ACC112 (cell line): ENCODE results near the gene ABTB1.

Experiments used
- H2AFZ ChIP-seq: fragments of 200-600 bp; sonication (generic); one replicate; pipeline ENCODE4 v1.6.0; 2017; ENCODE audit warnings: antibody characterized with exemption, low read length; ENCODE audit not compliant: unreplicated experiment
- H3K27ac ChIP-seq: fragments of 200-600 bp; sonication (generic); 2 replicates; pipeline ENCODE4 v1.5.1; 2014; ENCODE audit warnings: low read depth, mild to moderate bottlenecking, antibody characterized with exemption, low read length, moderate library complexity
- H3K27me3 ChIP-seq: fragments of 200-600 bp; sonication (generic); 2 replicates; pipeline ENCODE4 v1.6.1; 2014; ENCODE audit warnings: mild to moderate bottlenecking, antibody characterized with exemption, low read length, moderate library complexity, mixed read lengths; ENCODE audit not compliant: insufficient read depth
- H3K36me3 ChIP-seq: fragments of 200-600 bp; sonication (generic); 2 replicates; pipeline ENCODE4 v1.6.1; 2016; ENCODE audit warnings: mild to moderate bottlenecking, antibody characterized with exemption, low read length, moderate library complexity, mixed read lengths; ENCODE audit not compliant: insufficient read depth
- H3K4me1 ChIP-seq: fragments of 200-600 bp; sonication (generic); one replicate; pipeline ENCODE4 v1.6.1; 2016; ENCODE audit warnings: low read length, mixed read lengths; ENCODE audit not compliant: insufficient read depth, unreplicated experiment, control insufficient read depth
- H3K4me3 ChIP-seq: fragments of 200-600 bp; sonication (generic); 2 replicates; pipeline ENCODE4 v1.5.1; 2014; ENCODE audit warnings: mild to moderate bottlenecking, low read depth, low read length
- H3K79me2 ChIP-seq: fragments of 200-600 bp; sonication (generic); one replicate; pipeline ENCODE4 v1.6.0; 2016; ENCODE audit warnings: low read length; ENCODE audit not compliant: control insufficient read depth, unreplicated experiment, insufficient read depth

Gene ABTB1

DNA sequence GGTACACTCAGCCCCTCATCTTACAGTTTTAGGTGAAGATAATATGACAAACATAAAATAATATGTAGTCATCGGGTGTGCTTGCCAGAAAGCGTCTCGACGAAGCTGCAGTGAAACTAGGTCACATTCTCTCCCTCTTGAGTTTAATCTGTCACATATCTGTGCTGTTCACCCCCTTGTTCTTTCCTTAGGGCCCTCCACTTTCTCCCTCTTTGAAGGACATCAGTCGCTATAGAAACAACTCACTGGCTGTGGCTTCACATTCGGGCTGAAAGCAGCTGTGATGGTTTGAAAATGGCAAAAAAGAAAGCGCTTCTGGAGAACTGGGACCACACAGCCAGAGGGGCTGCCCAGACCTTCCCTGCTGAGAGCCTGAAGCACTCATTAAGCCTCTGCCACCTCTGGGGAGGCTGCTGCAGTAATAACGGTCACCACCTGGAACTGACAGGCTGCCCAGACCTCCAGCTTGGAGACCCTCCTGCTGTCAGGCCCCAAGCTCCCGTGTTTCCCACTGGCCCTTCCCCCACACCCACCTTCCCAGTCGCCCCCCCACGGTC, 50.3 kb downstream of the ABTB1 start:
- H2AFZ ChIP-seq = no peak overlapping the region
- H3K27me3 ChIP-seq = no peaks in the 10 kb centered on the region
- H3K79me2 ChIP-seq = no peaks in the 10 kb centered on the region
- H3K4me3 ChIP-seq = no peak overlapping the region
- H3K27ac ChIP-seq = no peak overlapping the region
- H3K4me1 ChIP-seq = no peaks in the 10 kb centered on the region
- H3K36me3 ChIP-seq = no peaks in the 10 kb centered on the region

GRCh38 chr3:127726894-127727293, 54.1 kb downstream of the ABTB1 start:
- Histone ChIP-seq H3K79me2 (no peaks in the 10 kb centered on the region), H3K36me3 (no peaks in the 10 kb centered on the region), H3K27me3 (no peaks in the 10 kb centered on the region), H3K27ac (no peak overlapping the region), H3K4me3 (no peak overlapping the region), H2AFZ (no peak overlapping the region), H3K4me1 (no peaks in the 10 kb centered on the region)

- Histone ChIP-seq H3K36me3 (no peaks in the 10 kb centered on the region), H3K4me3 (no peak overlapping the region), H2AFZ (no peak overlapping the region), H3K27ac (no peak overlapping the region), H3K4me1 (no peaks in the 10 kb centered on the region), H3K79me2 (peaks cover 4% of the 10 kb centered on the region), H3K27me3 (no peaks in the 10 kb centered on the region)
Measured at GRCh38 chr3:127728417-127729015, 55.8 kb downstream of the ABTB1 start.

DNA sequence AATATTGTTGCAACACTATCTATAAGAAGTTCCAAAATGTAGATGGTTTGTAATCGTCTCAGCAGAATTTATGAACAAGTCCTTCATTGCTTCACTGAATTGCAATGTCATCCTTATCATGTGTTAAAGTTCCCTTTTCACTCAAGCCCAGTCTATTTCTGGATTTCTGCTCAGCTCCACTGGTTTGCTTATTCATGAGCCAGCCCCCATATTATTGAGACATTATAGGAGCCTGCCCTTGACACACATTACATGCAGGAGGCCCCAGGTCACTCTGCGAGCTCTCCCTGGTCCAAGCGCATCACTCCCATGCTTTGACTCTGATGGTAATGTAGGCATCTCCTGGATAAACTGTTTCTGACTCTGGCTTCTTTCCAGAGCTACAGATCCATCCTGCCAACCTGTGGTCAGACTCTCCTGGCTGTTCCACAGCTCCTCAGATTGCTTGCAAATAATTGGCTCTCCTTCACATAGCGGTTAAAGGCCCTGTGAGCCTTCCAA, 56.9 kb downstream of the ABTB1 start:
- peaks cover 5% of the 10 kb centered on the region for H3K79me2 ChIP-seq

GRCh38 chr3:127730171-127730570, 57.4 kb downstream of the ABTB1 start:
- Histone ChIP-seq H2AFZ (no peak overlapping the region), H3K4me1 (peaks cover 13% of the 10 kb centered on the region), H3K79me2 (peaks cover 5% of the 10 kb centered on the region), H3K4me3 (no peak overlapping the region), H3K36me3 (no peaks in the 10 kb centered on the region), H3K27me3 (no peaks in the 10 kb centered on the region), H3K27ac (no peak overlapping the region)

More for the DNA sequence above, 56.9 kb downstream of the ABTB1 start:
- Histone ChIP-seq H3K36me3 (no peaks in the 10 kb centered on the region), H2AFZ (no peak overlapping the region), H3K4me3 (no peak overlapping the region), H3K4me1 (peaks cover 9% of the 10 kb centered on the region), H3K27ac (no peak overlapping the region), H3K27me3 (no peaks in the 10 kb centered on the region)
